Activated effector memory CD4-positive, alpha-beta T cell treated with anti-CD3 and anti-CD28 coated beads, Interleukin-2, amount 50 U/mL, for 16 hours (primary cell): ENCODE data around the gene CD101.

Source experiments
- DNase-seq: peaks from one replicate; pipeline ENCODE4 v3.0.0-alpha.2; 2020

Gene CD101

GRCh38 chr1:117059334-117059677 is 57.7 kb downstream of the CD101 start:
- peak; percentile 88 for DNase-seq

GRCh38 chr1:117059678-117060440 is 58.3 kb downstream of the CD101 start, which contains the start of gene TTF2:
TTF2 (plus strand) TSS chr1:117060326; CDS start chr1:117060347, 21 bp downstream.
- peak; percentile 98 for DNase-seq

DNA sequence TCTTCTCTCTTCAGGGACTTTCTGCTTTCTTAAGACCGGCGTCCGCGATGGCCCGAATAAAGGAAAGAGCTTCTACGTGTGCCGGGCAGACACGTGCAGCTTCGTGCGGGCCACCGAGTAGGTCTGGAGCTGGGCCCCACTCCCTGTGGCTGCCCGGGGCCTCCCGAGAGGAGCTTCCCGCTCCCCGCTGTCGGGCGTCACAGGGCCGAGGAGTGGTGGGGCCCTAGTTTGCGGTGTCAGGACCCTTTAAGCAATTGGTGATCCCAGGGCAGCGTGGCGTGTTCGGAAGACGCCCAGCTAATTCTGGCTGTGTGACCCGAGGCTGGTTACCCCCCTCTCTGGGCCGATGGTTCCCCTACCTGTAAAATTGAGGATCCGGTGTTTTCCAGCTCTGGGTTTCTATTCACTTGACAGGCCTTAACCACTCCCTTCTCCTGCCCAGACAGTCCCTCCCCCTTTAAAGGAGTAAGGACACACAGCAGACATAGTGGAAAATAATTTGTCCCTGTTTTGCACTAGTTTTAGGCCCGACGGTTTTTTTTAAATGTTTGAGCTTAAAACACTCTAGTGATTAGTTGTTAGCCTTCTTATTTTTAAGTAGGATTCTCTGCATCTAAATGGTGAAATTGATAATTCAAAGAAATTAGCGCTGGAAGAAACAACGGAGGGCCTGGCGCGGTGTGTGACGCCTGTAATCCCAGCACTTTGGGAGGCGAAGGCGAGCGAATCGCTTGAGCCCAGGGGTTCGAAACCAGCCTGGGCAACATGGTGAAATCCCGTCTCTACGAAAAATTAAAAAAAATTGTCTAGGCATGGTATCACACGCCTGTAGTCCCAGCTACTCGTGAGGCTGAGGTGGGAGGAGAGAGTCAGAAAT is 59.1 kb downstream of the CD101 start:
- no peak for DNase-seq

DNA sequence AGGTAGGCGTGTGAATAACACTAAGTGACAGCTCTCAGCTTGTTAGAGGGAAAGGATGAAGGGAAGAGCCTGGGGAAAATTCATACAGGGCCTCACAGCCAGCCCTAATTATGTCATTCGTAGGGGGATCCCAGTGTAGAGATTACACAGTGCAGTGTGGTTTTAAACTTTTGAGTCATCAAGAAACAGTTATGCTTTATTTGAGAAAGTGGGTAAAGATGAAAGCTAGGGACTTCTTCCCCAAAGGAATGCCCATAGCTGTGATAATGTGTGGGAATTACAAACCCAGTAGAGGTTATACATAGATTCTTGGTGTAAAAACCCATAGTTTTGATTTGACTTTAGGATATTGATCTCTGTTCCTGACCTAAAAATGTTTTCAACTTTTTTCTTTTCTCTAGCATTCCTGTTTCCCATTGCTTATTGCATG is 60.4 kb downstream of the CD101 start:
- peak; percentile 68 for DNase-seq

DNA sequence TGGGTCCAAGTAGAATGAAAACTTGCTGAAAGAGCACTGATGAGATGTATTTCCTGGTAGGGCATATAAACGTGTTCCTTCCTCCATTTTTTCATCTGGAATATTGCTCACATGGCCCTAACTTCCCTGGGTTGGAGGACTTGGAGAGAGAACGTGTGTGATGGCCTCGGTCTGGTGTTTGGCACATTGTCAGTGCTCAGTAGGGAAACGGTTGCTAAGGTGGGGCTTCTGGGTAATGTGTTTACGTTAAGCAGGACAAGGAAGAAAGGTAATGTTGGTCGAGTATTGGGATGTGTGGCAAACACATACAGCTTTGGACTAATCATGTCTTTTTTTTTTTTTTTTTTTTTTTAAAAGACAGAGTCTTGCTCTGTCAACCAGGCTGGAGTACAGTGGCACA is 64.8 kb downstream of the CD101 start:
- no peak for DNase-seq

GRCh38 chr1:117067533-117068370 is 66.2 kb downstream of the CD101 start:
- peak; percentile 76 for DNase-seq

- no peak for DNase-seq
Measured at GRCh38 chr1:117068580-117068979, 67.0 kb downstream of the CD101 start.

GRCh38 chr1:117069220-117069844 is 67.8 kb downstream of the CD101 start:
- DNase-seq, result no peak

- no peak for DNase-seq
Measured at GRCh38 chr1:117070124-117070523, 68.6 kb downstream of the CD101 start.

DNA sequence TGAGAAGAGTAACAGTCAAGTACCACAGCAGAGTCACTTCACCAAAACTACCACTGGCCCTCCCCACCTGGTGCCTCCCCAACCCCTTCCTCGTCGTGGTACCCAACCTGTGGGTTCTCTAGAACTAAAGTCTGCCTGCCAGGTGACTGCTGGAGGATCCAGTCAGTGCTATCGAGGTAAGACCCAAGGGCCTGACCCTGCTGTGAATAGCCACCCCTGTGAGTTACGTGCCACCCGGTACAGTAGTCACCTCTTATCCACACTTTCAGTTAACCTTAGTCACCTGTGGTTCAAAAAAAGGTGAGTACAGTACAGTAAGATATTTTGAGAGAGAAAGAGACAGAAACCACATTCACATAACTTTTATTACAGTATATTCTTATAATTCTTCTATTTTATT is 75.1 kb downstream of the CD101 start:
- DNase-seq, result no peak

DNA sequence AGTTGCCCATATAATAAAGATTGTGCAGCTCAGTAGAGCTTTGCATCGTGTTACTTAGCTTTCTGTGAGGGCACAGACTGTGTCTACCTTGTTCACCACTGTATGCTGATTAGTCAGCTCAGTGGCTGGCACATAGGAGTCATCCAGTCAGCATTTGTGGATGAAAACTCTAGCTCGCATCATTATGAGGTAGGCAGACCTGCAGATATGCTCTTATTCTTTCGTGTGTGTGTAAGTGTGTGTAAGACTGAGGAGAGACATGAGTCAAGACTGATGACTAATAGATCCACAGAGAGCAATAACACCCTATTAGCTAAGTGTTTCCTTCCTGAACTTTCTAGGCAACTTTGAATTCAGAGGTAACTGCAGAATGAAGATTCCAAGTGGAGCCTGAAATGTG is 75.7 kb downstream of the CD101 start:
- DNase-seq, result peak; percentile 79

DNA sequence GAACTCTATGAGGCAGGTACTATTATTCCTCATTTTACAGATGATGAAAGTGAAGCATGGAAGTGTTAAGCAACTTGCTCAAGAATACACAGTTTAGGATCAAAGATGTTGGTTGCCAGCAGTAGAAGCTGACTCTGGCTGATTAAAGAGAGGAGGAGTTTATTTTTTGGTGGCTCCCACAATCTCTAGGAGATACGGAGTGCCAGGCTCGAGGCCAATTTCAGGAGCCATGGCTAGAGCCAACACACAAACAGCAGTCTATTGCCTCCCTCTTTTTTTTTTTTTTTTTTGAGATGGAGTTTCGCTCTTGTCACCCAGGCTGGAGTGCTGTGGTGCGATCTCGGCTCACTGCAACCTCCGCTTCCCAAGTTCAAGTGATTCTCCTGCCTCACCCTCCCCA is 78.2 kb downstream of the CD101 start:
- no peak for DNase-seq

DNA sequence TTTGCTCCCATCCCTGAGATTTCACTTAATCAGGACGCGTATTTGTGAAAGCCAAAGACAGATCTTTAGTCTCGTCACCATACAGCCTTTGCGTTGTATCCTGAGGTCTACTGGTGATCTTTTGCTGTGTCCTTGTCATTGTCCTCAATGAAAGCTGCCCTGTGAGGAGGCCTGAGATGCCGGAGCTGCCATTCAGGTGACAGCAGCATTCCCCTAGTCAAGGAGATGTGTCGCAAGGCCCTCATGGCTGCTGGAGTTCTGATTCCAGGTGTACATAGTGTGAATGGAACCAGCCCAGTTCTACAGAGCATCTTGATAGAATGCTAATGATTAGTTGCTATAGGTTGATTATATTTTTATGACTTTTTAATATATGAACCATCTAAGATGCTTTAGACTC is 82.7 kb downstream of the CD101 start:
- DNase-seq, result no peak
